HG03354 (cell line): ENCODE data around the gene CACNA2D1.

Experiments
- ATAC-seq: cut with Tn5 transposase; IDR thresholded peaks from one replicate; pipeline ENCODE4 v1.9.1; 2021; ENCODE audit warnings: mild to moderate bottlenecking; ENCODE audit not compliant: unreplicated experiment, poor library complexity, severe bottlenecking

CACNA2D1 gene

DNA sequence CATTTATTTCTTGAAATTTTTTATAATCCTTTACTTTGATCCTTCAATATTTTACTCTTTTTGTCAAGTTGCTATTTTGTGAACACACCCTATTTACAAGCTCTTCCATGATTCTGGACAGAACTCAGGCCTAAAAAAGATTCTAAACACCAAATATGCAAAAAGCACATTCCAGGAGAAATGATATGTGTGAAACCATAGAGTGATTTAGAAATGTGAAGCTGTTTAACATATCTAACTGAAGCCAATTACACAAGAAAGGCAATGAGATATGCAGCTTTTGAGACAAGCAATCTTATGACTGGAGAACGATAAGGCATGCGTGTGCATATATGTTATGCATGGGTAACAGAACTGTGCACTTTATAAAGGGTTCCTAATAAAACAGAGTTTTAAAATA lies 243.0 kb downstream of the CACNA2D1 start:
- no peak for ATAC-seq

GRCh38 chr7:82194016-82194643 lies 249.4 kb downstream of the CACNA2D1 start:
- no peak for ATAC-seq

GRCh38 chr7:82188636-82189035 lies 254.9 kb downstream of the CACNA2D1 start:
- no peak for ATAC-seq

GRCh38 chr7:82185443-82185842 lies 258.1 kb downstream of the CACNA2D1 start:
- ATAC-seq = no peak

DNA sequence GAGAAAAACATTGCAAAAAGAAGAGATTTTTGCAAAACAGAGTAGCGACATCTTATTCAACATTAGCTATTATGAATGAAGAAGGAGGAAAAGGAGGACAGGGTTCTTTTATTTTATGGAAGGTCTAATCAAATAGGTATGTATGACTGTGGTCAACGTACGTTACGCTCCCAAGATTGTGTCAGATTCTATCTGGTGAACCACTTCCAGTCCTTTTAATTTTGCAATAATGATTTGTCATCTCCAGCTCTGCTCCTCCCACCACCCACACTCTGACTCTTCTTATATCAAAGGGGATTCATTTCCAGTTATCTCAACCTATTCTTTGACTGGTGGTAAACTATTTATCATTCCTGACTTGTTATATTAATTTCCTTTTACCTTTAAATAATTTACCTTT lies 259.9 kb downstream of the CACNA2D1 start:
- ATAC-seq = no peak

DNA sequence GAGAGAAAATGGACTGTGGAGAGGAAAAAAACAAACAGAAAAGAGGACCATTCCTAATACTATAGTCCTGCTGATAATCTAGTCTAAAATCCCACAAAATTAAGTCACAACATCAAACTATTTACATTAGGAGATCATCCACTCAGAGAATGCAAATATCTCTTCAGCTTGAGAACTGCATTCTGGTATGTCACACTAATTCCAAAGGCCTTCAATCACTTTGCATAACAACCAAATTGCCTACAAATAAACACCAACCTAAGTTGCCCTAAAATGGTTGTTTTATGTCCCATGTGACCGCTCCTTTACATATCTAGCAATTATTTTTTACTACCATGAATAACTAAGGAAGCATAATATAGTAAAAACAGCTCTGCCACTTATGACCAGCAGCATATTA lies 264.3 kb downstream of the CACNA2D1 start:
- no peak for ATAC-seq

DNA sequence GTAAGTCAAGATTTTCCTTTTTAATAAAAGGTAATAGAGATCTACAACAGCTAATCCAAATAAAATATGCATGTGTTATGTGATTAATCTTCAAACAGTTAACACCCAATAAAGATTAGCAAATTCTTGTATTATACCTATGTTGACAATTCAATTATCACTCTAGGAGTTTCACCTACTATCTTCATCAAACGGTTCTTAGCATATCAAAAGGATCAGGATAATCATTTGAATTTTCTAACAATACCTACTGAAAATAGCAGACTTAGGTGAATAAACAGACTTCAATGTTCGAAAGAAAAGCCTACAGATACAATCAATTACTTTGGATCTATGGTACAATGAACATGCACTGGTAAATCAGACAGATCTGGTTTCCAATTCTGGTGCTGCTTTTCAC lies 268.3 kb downstream of the CACNA2D1 start:
- no peak for ATAC-seq

- no peak for ATAC-seq
These were observed 270.1 kb downstream of the CACNA2D1 start for GRCh38 chr7:82173400-82174021.

DNA sequence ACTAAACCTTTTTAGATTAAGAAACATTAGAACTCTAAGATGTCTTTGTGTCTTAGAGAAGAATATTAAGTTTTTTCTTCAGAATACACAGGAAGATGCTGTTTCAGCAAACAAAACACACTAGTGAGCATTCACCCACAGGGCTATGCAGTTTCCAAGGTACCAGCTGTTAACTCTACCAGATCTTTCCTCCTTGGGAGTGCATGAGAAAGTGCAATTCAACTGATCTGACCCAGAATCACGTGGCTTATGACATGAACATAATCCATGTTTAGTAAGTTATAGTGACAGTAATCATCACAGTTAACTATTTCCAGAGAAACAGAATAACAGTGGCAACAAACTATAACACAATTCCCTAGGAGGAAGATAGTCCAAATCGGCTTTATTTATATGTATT lies 270.7 kb downstream of the CACNA2D1 start:
- no peak for ATAC-seq

- no peak for ATAC-seq
These were observed 271.6 kb downstream of the CACNA2D1 start for GRCh38 chr7:82172017-82172416.

DNA sequence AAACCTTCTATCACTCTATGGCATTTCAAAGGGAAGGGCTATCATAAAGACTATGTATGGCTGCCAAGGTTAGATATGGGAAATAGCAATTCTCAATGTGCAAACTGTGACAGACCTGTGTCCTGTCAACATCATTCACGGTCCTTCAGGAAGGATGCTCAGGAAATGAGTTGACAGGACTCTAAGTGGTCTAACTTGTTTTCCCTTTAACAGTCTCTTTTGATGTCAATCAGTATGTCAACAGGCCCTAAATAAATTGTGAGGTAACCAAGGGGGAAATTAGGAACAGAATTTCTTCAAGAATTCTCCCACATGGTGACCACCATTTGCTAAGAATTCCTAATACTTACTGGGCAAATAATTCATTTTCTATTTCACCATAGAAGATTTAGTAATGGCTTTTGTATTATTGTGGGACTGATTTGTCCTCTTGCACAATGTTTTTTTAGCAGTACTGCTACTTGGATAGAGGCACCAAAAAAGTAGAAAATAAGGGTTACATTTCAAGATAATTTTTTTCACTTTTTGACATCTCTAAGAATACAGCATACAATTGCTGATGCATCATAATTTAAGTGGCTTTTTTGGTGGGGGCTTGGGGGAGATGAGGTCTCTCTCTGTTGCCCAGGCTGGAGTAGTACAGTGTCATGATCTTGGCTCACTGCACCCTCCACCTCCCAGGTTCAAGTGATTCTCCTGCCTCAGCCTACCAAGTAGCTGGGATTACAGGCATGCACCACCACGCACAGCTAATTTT lies 275.8 kb downstream of the CACNA2D1 start:
- ATAC-seq = no peak

DNA sequence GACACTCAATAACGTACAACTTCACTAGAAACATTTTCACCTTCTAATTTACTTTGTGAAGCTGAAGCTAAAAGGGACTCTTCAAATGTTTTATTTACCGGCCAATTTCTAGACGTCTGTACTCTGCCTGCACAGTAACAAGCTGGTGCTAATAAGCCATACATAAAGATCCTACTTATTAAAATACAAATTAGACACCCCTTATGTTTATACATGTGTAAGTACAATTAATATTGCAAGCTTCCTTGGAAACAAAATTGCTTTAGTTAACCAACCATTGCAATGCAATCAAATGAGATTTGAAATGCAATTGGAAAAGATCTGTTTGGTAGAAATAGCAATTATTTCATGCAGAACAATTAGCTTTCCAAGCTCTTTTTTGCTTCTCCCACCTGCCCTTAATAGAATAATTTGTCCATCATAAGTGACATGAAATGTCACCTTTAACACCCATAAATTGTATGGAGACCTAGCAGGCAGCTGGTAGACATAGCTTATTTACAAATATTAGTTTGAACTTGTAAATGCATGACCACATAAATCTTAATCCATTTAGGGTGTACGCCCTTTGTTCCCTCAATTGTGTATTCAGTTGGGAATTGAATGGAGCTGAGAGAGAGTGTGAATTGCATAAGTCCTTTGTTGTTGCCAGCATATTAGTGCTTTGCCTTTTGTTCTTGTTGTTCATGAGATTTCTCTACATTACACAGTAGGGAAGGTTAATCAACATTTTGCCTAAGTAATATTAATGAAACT lies 277.1 kb downstream of the CACNA2D1 start:
- no peak for ATAC-seq

- no peak for ATAC-seq
These were observed 278.8 kb downstream of the CACNA2D1 start for GRCh38 chr7:82164813-82165212.

DNA sequence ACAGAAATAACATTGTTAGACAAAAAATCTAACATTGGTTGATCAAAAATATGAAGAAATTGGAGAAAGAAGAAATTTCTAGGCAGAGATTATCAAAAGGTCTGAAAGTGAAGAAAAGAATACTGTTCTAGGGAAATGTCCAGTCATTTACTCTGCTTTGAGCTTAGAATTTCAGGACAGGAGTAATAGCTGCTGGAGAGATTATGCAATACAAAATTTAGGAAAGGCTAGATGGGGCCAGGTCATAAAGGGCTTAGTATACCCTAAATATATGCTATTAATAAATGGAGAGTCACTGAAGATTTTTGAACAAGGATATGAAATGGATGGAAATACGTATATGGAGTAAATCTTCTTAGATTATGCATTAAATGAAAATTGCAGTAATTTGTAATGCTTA lies 279.2 kb downstream of the CACNA2D1 start:
- ATAC-seq = no peak

GRCh38 chr7:82163586-82163985 lies 280.0 kb downstream of the CACNA2D1 start:
- no peak for ATAC-seq

DNA sequence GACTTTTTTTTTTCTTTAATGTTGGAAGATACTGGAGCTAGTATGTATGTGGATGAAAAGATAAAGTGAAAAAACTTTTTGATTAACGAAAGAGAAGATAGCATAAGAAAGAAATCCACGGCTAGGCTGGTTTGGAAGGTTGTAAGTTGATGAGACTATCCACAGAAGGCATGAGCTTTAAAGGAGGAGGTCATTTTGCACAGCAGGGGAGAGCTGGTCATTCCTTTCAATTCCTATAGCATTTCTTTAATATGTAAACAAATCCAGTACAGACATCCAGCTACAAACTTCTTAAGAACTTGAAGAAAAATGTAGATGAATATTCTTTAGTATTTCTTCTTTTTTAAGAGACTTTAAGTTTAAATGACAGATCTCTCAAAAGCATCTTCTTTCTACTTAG lies 281.3 kb downstream of the CACNA2D1 start:
- ATAC-seq = no peak

DNA sequence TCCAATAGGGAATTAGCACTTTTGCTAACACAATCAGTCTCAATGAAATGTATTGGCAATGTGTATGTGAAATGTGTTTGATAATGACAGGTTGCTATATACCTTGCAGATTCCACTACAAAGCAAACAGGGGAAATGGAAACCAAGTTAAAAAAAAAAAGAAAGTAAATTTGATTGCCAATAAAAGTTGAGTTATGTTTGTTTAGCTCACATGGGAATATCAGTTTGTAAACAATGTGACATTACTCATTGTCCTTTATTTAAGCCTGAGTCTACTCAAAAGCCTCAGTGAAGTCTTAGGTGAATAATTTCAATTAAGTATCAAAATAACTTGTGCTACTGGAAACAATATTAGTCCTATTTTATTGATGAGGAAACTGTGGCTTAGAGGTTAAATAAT lies 285.2 kb downstream of the CACNA2D1 start:
- ATAC-seq = no peak

DNA sequence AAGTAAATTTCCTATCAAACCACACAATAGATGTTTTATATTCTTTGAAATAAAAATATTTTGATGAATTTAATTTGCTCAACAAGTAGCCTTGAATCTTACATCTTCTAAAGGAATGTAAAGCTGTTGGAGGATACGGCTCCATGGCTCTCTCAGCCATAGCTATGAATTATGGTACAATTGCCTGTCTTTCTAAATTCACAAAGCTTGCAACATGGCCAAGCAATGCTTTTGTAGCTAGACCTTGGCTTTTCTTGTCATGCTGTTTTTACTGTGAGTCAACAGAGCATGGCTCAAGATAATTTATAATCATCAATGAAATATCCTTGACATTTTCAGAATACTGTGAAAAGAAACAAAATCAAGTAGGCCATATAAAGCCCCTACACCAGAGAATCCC lies 286.7 kb downstream of the CACNA2D1 start:
- ATAC-seq = no peak

- ATAC-seq = no peak
These were observed 287.4 kb downstream of the CACNA2D1 start for GRCh38 chr7:82156168-82156567.

GRCh38 chr7:82154728-82155127 lies 288.8 kb downstream of the CACNA2D1 start:
- no peak for ATAC-seq
